ENCODE measurements around the gene TADA2B. TPM values are rescaled to one million over a fixed set of nuclear protein-coding genes. Genes with fewer than 3 reads are reported as not detected.

The TADA2B gene
- total and polyA plus RNA-seq, 9 of the 15 experiments (the other 6 are each of a cell fraction or from before 2014, with no cell fraction given) = 0.55 to 12.2 (median 7.5) TPM

DNA sequence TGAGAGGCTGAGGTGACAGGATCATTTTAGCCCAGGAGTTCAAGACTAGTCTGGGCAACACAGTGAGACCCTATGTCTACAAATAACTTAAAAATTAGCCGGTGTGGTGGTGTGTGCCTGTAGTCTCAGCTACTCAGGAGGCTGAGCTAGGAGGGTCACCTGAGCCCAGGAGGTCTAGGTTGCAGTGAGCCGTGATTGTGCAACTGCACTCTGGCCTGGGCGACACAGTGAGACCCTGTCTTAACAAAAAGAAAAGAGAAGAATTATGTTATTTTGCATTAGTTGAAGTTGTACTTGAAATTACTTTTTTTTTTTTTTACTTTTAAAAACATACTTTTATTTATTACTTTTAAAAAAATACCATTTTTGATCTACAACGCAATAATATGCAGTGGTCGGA, 21.8 kb upstream of the TADA2B start:
- Histone ChIP-seq H4K20me1 (replicated peaks; ENCODE audit: control insufficient read depth, insufficient read depth, low read length) (peaks cover 3% of the 10 kb centered on the region; the same call in 1 of the 2 replicates), H3K9me1 (ENCODE audit: control insufficient read depth, insufficient read depth, low read length) (peaks cover 5% of the 10 kb centered on the region), H3K27ac (ENCODE audit: extremely low read depth, low read depth, low read length) (no peak overlapping the region), H3K79me2 (ENCODE audit: control insufficient read depth, insufficient read depth, low read length) (0 out of 3 replicates have a peak, but pooled peaks cover 3% of the 10 kb centered on the region), H3K9ac (ENCODE audit: insufficient read depth in 1 of 2, low read depth in 2 of 2, low read length in 2 of 2) (no peak overlapping the region), H3K4me2 (ENCODE audit: insufficient read depth, low read length) (no peak overlapping the region), H3K36me3 (ENCODE audit: control insufficient read depth, insufficient read depth, low read length) (peaks cover 95% of the 10 kb centered on the region), H3K4me3 (no peak overlapping the region), H3K27me3 (ENCODE audit: control insufficient read depth in 2 of 2, insufficient read depth in 2 of 2, low read length in 2 of 2) (no peaks in the 10 kb centered on the region), H3K9me3 (replicated peaks; ENCODE audit: control insufficient read depth, insufficient read depth, low read depth, low read length) (no peaks in the 10 kb centered on the region), H3K4me1 (replicated peaks in 1 of 2; ENCODE audit: control insufficient read depth in 2 of 2, insufficient read depth in 2 of 2, low read length in 2 of 2) (peaks cover 4 to 15% of the 10 kb centered on the region in 2 experiments; a peak in 3 of 5 replicates), H2AFZ (ENCODE audit: low read depth, low read length) (no peak overlapping the region)
- ChIA-PET POLR2A (no interaction called here), CTCF (ENCODE audit: low intra/inter-chr PET ratio) (interaction anchor here (0.6 kb wide), 1 partner anchor 734 kb away, joined by 3 read pairs; no protein-coding TSS in a partner anchor)
- DNase-seq (ENCODE audit: extremely low read depth in 1 of 4, low spot score in 3 of 4) (no peak), FAIRE-seq (no peak), ATAC-seq (no peak)
- in situ Hi-C loops (cut with MboI) (no loop called here), intact Hi-C loops (cut with micrococcal nuclease) (no loop called here)
- no TSS peak for BruUV-seq (replicated peaks)
- WGBS (ENCODE audit: insufficient coverage, low coverage, missing lambda C conversion rate) = 80% methylated on average over 5 of the region's 5 CpGs
- TF ChIP-seq, protein P1, sequence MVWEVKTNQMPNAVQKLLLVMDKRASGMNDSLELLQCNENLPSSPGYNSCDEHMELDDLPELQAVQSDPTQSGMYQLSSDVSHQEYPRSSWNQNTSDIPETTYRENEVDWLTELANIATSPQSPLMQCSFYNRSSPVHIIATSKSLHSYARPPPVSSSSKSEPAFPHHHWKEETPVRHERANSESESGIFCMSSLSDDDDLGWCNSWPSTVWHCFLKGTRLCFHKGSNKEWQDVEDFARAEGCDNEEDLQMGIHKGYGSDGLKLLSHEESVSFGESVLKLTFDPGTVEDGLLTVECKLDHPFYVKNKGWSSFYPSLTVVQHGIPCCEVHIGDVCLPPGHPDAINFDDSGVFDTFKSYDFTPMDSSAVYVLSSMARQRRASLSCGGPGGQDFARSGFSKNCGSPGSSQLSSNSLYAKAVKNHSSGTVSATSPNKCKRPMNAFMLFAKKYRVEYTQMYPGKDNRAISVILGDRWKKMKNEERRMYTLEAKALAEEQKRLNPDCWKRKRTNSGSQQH (CRISPR knock-in tag; IDR thresholded peaks at IDR 0.05) = no peak
- no peak for TF ChIP-seq MAFK (IDR thresholded peaks at IDR 0.05; ENCODE audit: low read length)
- no peak for TF ChIP-seq YY1 (IDR thresholded peaks at IDR 0.05; ENCODE audit: borderline replicate concordance in 1 of 3, control insufficient read depth in 1 of 3, extremely low read depth in 1 of 3, insufficient read depth in 3 of 3, insufficient read length in 1 of 3, insufficient replicate concordance in 2 of 3, low read depth in 1 of 3, low read length in 2 of 3)
- TF ChIP-seq PRMT5 (CRISPR knock-in tag; IDR thresholded peaks at IDR 0.05) = no peak
- TF ChIP-seq, protein P2, sequence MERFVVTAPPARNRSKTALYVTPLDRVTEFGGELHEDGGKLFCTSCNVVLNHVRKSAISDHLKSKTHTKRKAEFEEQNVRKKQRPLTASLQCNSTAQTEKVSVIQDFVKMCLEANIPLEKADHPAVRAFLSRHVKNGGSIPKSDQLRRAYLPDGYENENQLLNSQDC (CRISPR knock-in tag; IDR thresholded peaks at IDR 0.05) = no peak

All from K562 (cell line).